Ectodermal cell (in vitro differentiated cells): ENCODE data around the gene MAGED2.
"Not testable (repeated sequence)": the region's sequence is repeated elsewhere in the genome, so short reads cannot be mapped to it uniquely, and the experiment has no call there.

ENCODE experiments used
- H3K27ac ChIP-seq: 2 replicates; pipeline ENCODE4 v1.7.0; 2013; ENCODE audit warnings: mild to moderate bottlenecking, low read depth, low read length; ENCODE audit not compliant: insufficient read depth, poor library complexity, severe bottlenecking
- H3K27me3 ChIP-seq: 2 replicates; pipeline ENCODE4 v1.7.0; 2013; ENCODE audit warnings: mild to moderate bottlenecking, low read length; ENCODE audit not compliant: insufficient read depth, control insufficient read depth, poor library complexity, severe bottlenecking
- H3K36me3 ChIP-seq: one replicate; pipeline ENCODE4 v1.7.0; 2013; ENCODE audit warnings: low read length; ENCODE audit not compliant: control insufficient read depth, insufficient read depth
- H3K4me1 ChIP-seq: one replicate; pipeline ENCODE4 v1.7.0; 2013; ENCODE audit warnings: low read length; ENCODE audit not compliant: control insufficient read depth, insufficient read depth
- H3K4me3 ChIP-seq: 2 replicates; pipeline ENCODE4 v1.7.0; 2013; ENCODE audit warnings: low read depth, low read length, control low read depth; ENCODE audit not compliant: insufficient read depth
- H3K9me3 ChIP-seq: 2 replicates; pipeline ENCODE4 v1.7.0; 2013; ENCODE audit warnings: mild to moderate bottlenecking, low read length, moderate library complexity; ENCODE audit not compliant: control insufficient read depth
- WGBS, 2 experiments: methylation state at CpG; one replicate each; pipeline ENCODE4 v1.1.7; 2013; ENCODE audit warnings: missing lambda C conversion rate in 2 of 2; 5-methylcytosine and 5-hydroxymethylcytosine counted together

The MAGED2 gene

DNA sequence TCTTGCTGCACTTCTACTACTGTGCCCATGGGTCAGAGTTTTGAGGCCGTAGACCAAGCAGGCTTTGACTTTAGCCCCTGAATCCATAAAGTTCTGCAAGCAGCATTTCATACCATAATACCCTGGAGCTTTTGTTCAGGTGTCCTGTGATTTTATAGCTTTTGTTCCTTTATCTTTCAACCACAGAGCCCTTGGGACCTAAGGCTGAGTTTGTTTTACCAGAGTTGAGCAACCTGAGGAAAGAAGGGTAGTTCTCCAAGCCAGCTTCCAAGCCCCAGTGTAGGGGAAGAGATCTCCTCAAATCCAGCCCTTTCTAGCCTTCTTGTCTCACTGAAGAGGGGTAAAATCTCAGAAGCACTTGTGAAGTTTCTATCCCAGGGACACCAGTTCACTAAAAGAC lies 35.1 kb downstream of the MAGED2 start:
- no peaks in the 10 kb centered on the region for H3K27me3 ChIP-seq
- peaks cover 7% of the 10 kb centered on the region for H3K4me1 ChIP-seq
- WGBS, 2 experiments: 90 to 100% methylated on average over 1 of the region's 1 CpG
- H3K36me3 ChIP-seq: no peaks in the 10 kb centered on the region
- no peak overlapping the region for H3K27ac ChIP-seq
- H3K4me3 ChIP-seq: no peak overlapping the region
- H3K9me3 ChIP-seq: no peaks in the 10 kb centered on the region

DNA sequence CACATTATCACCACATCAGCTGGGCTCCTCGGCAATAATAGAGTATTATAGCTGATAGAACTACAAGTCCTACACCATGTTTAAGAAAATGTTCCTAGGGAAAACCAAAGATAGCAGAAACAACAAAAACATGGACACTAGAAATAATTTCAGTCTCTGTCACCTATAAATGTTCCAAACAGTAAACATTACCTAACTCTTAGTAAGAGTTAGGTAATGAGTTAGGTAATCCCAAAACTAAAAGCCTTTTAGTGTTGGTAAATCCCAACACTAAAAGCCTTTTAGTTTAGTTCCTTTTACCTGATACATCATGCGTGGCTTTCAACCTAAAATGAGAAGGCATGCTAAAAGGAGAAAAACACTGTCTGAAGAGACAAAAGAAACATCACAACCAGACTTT lies 35.5 kb downstream of the MAGED2 start:
- H3K4me1 ChIP-seq: peaks cover 7% of the 10 kb centered on the region
- H3K27me3 ChIP-seq: no peaks in the 10 kb centered on the region
- H3K4me3 ChIP-seq: no peak overlapping the region
- H3K9me3 ChIP-seq: no peaks in the 10 kb centered on the region
- 90 to 100% methylated on average over 1 to 2 of the region's 2 CpGs for WGBS, 2 experiments
- H3K27ac ChIP-seq: no peak overlapping the region
- no peaks in the 10 kb centered on the region for H3K36me3 ChIP-seq

DNA sequence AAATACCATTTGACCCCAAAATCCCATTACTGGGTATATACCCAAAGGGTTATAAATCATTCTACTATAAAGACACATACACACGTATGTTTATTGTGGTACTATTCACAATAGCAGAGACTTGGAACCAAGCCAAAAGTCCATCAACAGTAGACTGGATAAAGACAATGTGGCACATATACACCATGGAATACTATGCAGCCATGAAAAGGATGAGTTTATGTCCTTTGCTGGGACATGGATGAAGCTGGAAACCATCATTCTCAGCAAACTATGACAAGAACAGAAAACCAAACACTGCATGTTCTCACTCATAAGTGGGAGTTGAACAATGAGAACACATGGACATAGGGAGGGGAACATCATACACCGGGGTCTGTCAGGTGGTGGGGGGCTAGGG lies 40.2 kb downstream of the MAGED2 start:
- H3K27ac ChIP-seq, H3K27me3 ChIP-seq, H3K36me3 ChIP-seq, H3K4me1 ChIP-seq, H3K9me3 ChIP-seq, H3K4me3 ChIP-seq: not testable (repeated sequence)
- WGBS, 2 experiments: 90 to 100% methylated on average over 2 of the region's 2 CpGs

DNA sequence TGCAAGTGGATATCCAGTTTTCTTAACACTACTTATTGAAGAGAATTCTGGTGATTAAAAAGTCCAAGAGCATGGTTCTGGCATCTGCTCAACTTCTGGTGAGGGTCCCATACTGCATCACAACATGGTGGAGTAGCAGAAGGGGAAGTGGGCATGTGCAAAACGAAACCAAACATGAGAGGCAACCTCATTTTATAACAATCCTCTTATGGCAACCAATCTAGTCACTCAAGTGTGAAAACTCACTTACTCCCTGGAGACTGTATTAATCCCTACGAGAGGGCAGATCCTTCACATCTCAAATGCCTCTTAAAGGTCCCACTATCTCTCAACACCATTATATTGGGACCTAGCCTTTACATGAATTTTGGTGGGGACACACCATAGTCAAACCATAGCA lies 57.7 kb downstream of the MAGED2 start:
- no peak overlapping the region for H3K27ac ChIP-seq
- no peaks in the 10 kb centered on the region for H3K9me3 ChIP-seq
- no peak overlapping the region for H3K4me3 ChIP-seq
- H3K36me3 ChIP-seq: no peaks in the 10 kb centered on the region
- 70 to 85% methylated on average over 2 of the region's 2 CpGs for WGBS, 2 experiments
- H3K27me3 ChIP-seq: no peaks in the 10 kb centered on the region
- H3K4me1 ChIP-seq: no peaks in the 10 kb centered on the region
